NCI-H446 (cell line): Measurements from ENCODE around the gene ELOA2.
"Not testable (repeated sequence)": the region's sequence is repeated elsewhere in the genome, so short reads cannot be mapped to it uniquely, and the experiment has no call there.

Source experiments
- DNase-seq, 2 experiments: peaks; one replicate each; lab custom pipeline; 2025; lab: John Stamatoyannopoulos, UW

The ELOA2 gene, protein sequence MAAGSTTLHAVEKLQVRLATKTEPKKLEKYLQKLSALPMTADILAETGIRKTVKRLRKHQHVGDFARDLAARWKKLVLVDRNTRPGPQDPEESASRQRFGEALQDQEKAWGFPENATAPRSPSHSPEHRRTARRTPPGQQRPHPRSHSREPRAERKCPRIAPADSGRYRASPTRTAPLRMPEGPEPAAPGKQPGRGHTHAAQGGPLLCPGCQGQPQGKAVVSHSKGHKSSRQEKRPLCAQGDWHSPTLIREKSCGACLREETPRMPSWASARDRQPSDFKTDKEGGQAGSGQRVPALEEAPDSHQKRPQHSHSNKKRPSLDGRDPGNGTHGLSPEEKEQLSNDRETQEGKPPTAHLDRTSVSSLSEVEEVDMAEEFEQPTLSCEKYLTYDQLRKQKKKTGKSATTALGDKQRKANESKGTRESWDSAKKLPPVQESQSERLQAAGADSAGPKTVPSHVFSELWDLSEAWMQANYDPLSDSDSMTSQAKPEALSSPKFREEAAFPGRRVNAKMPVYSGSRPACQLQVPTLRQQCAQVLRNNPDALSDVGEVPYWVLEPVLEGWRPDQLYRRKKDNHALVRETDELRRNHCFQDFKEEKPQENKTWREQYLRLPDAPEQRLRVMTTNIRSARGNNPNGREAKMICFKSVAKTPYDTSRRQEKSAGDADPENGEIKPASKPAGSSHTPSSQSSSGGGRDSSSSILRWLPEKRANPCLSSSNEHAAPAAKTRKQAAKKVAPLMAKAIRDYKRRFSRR

GRCh38 chr18:47035156-47035671 lies at the start of gene ELOA2:
Gene ELOA2 (minus strand): TSS chr18:47035621. CDS start chr18:47035264, 357 bp downstream.
- DNase-seq = no peak

- no peak for DNase-seq
These were observed 46.2 kb upstream of the ELOA2 start for GRCh38 chr18:47081578-47081977.

- DNase-seq = no peak
These were observed 45.5 kb upstream of the ELOA2 start for GRCh38 chr18:47080872-47081271.

DNA sequence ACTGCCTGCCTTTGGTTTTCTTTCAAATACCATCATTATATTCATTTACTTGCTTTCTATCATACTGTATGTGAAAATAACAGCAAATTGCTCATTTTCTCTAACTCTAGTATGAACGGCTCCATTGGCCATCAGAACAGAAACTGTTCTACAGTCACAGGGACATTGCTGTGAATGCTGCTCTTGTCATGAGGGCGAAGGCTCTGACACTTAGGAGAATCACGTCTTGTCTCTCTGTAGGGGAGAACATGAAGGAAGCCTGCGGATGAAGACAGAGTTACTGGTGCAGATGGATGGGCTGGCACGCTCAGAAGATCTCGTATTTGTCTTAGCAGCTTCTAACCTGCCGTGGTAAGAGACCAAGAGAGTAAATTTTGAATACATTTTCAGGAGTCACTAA lies 41.7 kb upstream of the ELOA2 start:
- no peak for DNase-seq

DNA sequence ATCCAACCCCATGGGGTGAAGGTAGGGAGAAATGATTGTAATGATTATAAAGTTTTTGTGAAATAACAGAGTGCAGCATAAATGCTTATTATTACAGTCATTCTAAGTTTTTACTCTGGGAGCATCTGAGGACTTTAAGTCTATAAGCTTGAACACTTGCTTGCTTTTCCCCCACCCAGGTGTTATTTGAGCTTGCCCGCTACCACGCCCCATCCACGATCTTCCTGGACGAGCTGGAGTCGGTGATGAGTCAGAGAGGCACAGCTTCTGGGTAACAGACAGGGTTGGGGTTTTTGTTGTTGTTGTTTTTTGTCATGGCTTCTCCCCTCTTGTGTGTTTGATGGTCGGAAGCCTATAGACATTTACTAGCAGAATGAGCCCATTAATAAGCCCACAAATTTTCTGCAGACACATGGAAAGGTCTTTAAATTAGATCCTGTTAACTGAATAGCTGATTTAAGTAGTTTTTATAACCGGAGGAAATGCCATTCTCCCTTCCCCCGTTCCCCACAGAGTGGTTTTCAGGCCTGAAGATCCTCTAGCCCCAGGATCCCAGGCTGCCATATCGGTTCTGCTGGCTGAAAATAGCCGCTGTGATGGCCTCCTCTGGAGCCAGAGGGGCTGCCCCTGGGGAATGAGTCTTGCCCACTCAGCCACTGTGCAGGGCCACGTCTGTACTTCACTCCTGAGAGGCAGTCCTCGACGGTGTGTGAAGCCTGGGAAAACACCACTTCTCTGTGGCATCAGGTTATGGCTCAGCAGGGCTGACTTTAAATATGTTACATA lies 39.9 kb upstream of the ELOA2 start:
- DNase-seq = no peak

- no peak for DNase-seq
These were observed 32.2 kb upstream of the ELOA2 start for GRCh38 chr18:47067648-47068047.

- no peak for DNase-seq
These were observed 27.7 kb upstream of the ELOA2 start for GRCh38 chr18:47063096-47063495.

DNA sequence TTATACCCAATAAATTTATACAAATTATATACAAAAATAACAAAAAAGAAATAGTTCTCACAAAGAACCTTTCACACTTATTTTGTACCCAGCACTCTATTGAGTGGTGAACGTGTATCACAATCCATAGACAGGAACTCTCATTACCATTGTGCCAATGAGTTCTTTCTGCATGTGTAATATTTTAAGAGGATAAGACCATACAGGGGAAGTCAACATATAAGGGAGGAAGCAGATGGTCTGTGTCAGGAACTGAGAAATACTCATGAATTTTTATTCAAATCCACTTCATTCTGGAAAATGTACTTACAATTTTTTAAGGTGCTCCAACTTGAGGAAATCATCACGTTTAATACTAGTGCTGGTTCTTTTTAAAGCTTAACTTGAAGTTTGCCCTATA lies 27.1 kb upstream of the ELOA2 start:
- DNase-seq = no peak

- DNase-seq = no peak
These were observed 18.9 kb upstream of the ELOA2 start for GRCh38 chr18:47054369-47054768.

DNA sequence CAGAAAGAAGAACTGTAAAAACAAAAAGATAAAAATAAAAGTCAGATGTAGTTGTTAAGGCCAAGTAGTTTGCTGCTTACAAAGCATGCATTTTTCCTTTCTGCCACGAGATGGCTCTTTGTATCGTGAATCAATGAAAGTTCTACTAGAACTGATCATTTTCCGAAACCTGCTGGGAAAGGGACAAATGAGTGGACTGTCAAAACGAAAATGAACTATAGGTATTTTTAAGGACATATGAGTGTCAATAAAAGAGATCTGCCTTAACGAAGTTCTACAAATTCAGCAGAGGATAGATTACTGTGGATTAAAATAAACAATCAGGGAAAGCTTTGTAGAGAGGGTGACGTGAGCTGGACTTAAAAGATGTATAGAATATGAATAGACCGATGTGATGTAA lies 15.0 kb upstream of the ELOA2 start:
- peak; percentile 39 to 47 for DNase-seq

GRCh38 chr18:47040982-47041381 lies 5.6 kb upstream of the ELOA2 start:
- DNase-seq = no peak

- no peak for DNase-seq
These were observed 1.6 kb upstream of the ELOA2 start for GRCh38 chr18:47036927-47037578.

- DNase-seq = peak in 1 of 2 experiments; percentile 37
These were observed 965 bp upstream of the ELOA2 start for GRCh38 chr18:47036298-47036874.

- not testable (repeated sequence) for DNase-seq
These were observed 830 bp downstream of the ELOA2 start for GRCh38 chr18:47034591-47034990.

DNA sequence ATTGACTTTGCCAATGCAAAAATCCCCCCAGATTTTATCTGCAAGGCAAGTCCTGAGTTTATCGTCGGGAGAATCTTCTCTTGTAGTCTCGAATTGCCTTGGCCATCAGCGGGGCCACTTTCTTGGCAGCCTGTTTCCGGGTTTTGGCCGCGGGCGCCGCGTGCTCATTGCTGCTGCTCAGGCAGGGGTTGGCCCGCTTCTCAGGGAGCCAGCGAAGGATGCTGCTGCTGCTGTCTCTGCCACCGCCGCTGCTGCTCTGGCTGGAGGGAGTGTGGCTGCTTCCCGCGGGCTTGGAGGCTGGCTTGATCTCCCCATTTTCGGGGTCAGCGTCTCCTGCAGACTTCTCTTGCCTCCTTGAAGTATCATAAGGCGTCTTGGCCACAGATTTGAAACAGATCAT lies 2.5 kb downstream of the ELOA2 start:
- DNase-seq = no peak

DNA sequence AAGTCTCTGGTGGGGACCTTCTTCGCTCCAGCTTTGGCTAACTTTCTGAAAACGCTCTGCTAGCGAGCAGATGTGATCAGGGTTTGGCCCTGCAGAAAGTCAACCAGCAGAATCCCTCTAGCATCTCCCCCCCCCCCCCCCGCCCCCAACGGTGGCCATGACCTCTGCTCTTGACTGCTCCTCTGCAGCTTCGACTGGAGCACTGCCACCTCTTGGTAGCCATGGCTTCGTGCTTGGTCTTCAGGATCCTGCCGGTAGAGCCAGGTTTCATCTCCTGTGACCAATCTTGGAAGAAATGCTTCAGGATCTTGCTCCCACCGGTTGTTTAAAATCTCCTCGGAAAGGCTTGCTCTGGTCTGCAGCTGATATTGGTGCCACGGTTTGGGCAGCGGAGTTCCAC lies 4.5 kb downstream of the ELOA2 start:
- DNase-seq = not testable (repeated sequence)

DNA sequence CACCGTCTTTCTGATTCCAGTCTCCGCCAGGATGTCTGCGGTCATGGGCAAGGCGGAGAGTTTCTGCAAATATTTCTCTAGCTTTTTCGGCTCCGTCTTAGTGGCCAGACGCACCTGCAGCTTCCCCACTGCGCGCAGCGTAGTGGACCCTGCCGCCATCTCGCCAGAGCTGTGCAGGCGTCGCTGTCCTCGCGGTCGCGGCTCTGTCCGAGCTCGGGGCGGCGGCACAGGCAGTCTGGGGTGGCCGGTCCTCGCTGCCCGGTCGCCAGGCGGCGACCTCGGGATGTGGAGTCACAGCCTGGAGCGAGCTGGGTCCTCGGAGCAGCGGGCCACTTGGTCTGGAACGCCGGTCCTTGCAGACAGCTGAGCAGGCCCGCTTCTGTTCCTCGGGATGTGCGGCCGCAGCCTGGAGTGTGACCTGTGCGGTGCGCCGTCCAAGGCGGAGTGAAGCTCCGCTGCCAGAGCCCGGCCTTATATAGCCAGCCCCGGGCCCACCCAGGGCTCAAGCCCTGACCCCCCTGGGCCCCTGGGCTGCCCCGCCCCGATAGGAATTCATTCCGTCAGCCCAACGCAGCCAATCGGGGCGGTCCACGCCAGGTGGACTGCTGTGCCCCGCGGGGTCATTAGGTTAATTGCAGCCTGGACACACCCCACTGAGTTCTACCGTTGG lies 5.6 kb downstream of the ELOA2 start:
- not testable (repeated sequence) for DNase-seq

- DNase-seq = not testable (repeated sequence)
These were observed 6.7 kb downstream of the ELOA2 start for GRCh38 chr18:47028738-47029137.

GRCh38 chr18:47025557-47026174 lies 9.8 kb downstream of the ELOA2 start:
- DNase-seq = not testable (repeated sequence)

DNA sequence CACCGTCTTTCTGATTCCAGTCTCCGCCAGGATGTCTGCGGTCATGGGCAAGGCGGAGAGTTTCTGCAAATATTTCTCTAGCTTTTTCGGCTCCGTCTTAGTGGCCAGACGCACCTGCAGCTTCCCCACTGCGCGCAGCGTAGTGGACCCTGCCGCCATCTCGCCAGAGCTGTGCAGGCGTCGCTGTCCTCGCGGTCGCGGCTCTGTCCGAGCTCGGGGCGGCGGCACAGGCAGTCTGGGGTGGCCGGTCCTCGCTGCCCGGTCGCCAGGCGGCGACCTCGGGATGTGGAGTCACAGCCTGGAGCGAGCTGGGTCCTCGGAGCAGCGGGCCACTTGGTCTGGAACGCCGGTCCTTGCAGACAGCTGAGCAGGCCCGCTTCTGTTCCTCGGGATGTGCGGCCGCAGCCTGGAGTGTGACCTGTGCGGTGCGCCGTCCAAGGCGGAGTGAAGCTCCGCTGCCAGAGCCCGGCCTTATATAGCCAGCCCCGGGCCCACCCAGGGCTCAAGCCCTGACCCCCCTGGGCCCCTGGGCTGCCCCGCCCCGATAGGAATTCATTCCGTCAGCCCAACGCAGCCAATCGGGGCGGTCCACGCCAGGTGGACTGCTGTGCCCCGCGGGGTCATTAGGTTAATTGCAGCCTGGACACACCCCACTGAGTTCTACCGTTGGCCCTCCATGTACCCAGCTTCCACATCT lies 11.5 kb downstream of the ELOA2 start:
- not testable (repeated sequence) for DNase-seq
